IMR-90 (cell line): Measurements from ENCODE around the gene SCLY.

ENCODE experiments used
- CEBPB ChIP-seq: IDR thresholded peaks from 2 replicates; pipeline ENCODE4 v1.6.1; 2012; ENCODE audit warnings: low read depth, low read length, improper control_type of control experiment
- CTCF ChIP-seq: conservative IDR thresholded peaks from 2 replicates; pipeline ENCODE4 v1.5.1; 2012; ENCODE audit warnings: mild to moderate bottlenecking, low read depth, low read length, improper control_type of control experiment

DNA sequence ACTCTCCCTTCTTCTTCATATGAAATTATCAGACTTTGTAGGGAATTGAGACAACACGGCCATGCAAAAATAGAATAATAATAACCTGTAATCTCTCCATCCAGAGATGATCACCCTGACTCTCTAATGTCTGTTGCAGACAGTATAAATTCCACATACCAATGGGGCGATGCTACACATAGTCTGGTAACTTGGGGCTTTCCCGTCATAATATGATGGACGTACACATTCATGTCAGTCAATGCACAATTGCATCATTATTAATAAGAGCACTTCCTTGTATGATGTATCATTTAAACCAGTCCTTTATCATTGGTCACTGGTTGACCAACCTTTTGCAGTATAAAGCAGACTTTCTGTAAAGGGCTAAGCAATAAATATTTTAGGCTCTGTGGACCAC, 39.5 kb upstream of the SCLY start:
- TF ChIP-seq CTCF (no peak), CEBPB (peak; percentile 54; the same call in 1 of the 2 replicates)
